Naive thymus-derived CD8-positive, alpha-beta T cell (primary cell): ENCODE data around the gene MATN1. TPM values are rescaled to one million over a fixed set of nuclear protein-coding genes. Genes with fewer than 3 reads are reported as not detected.

Source experiments
- ATAC-seq, 2 donors: fragments of 150-1000 bp; cut with Tn5 transposase in 1 of 2; sonication (Bioruptor Pico), chemical (Tn5 transposase) in 1 of 2; 1 replicate in 1 of 2; 2 replicates in 1 of 2; pipeline ENCODE4 v1.10.0; 2021; ENCODE audit warnings: mild to moderate bottlenecking in 2 of 2, moderate library complexity in 2 of 2
- POLR2A ChIA-PET: fragments of 350-600 bp; sonication (Branson Sonifier 250); formaldehyde crosslinking; loops from one replicate; lab custom pipeline; 2021; ENCODE audit warnings: antibody characterized with exemption; lab: Charles Lee
- DNase-seq, 10 donors: peaks; one replicate each; pipeline versions ENCODE4 v3.0.0 to v3.0.0-alpha.2; 2020 to 2022
- H3K27ac Mint-ChIP-seq, 10 donors: one replicate each; pipeline ENCODE4 v1.8.0; 2020 to 2022; ENCODE audit warnings: mild to moderate bottlenecking in 10 of 10, mixed read lengths in 10 of 10, moderate library complexity in 4 of 10, inconsistent platforms in 1 of 10
- H3K27me3 Mint-ChIP-seq, 5 donors: one replicate each; pipeline ENCODE4 v1.8.0; 2021 to 2022; ENCODE audit warnings: mixed read lengths in 5 of 5
- H3K36me3 Mint-ChIP-seq, 3 donors: one replicate each; pipeline ENCODE4 v1.8.0; 2020 to 2022; ENCODE audit warnings: mixed read lengths in 3 of 3, mild to moderate bottlenecking in 2 of 3, inconsistent platforms in 1 of 3
- H3K4me1 Mint-ChIP-seq, 4 donors: one replicate each; pipeline ENCODE4 v1.8.0; 2021 to 2022; ENCODE audit warnings: mixed read lengths in 4 of 4
- H3K4me3 Mint-ChIP-seq, 10 donors: one replicate each; pipeline ENCODE4 v1.8.0; 2020 to 2022; ENCODE audit warnings: mild to moderate bottlenecking in 10 of 10, mixed read lengths in 10 of 10, moderate library complexity in 6 of 10, inconsistent platforms in 1 of 10
- H3K9me3 Mint-ChIP-seq, 9 donors: one replicate each; pipeline ENCODE4 v1.8.0; 2020 to 2022; ENCODE audit warnings: mixed read lengths in 9 of 9, mild to moderate bottlenecking in 3 of 9, inconsistent platforms in 1 of 9, moderate library complexity in 1 of 9
- polyA plus RNA-seq, 3 donors: library from polyadenylated mRNA; unstranded; fragments of 300-500 nt; fragmentation: Illumina TruSeq; gene quantifications; one replicate each; pipeline ENCODE4 v1.2.3, GENCODE V29; 2021
- total RNA-seq, 8 experiments: library from RNA in 2 of 8; stranded (reverse) in 2 of 8; gene quantifications; one replicate each; pipeline ENCODE4 v1.2.3 and lab custom pipeline; 2021 to 2026

Gene MATN1
- total and polyA plus RNA-seq, 5 experiments from 2014 or later = 0.07 to 0.96 (median 0.47) TPM; not detected in 2

DNA sequence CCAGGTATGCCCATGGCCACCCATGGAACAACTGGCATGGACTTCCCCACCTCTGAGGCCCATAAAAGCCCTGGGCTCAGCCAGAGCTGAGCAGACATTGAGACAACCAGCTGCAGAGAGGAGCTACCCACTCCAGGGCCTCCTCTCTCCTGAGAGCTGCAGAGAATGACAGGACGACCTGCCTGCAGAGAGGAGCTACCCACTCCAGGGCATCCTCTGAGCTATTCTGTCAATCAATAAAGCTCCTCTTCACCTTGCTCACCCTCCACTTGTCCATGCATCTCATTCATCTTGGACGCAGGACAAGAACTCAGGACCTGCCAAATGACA lies 43.4 kb downstream of the MATN1 start:
- no peak for DNase-seq
- Mint-ChIP-seq H3K27me3 (peaks cover 19 to 58% (median 41%) of the 10 kb centered on the region in 5 donors), H3K27ac (no peak overlapping the region), H3K4me1 (peaks cover 8 to 9% (median 9%) of the 10 kb centered on the region in 4 donors), H3K9me3 (peaks cover 0 to 8% (median 0%) of the 10 kb centered on the region in 9 donors), H3K36me3 (no peaks in the 10 kb centered on the region), H3K4me3 (no peak overlapping the region)
- POLR2A ChIA-PET = no interaction called here
- ATAC-seq = no peak

DNA sequence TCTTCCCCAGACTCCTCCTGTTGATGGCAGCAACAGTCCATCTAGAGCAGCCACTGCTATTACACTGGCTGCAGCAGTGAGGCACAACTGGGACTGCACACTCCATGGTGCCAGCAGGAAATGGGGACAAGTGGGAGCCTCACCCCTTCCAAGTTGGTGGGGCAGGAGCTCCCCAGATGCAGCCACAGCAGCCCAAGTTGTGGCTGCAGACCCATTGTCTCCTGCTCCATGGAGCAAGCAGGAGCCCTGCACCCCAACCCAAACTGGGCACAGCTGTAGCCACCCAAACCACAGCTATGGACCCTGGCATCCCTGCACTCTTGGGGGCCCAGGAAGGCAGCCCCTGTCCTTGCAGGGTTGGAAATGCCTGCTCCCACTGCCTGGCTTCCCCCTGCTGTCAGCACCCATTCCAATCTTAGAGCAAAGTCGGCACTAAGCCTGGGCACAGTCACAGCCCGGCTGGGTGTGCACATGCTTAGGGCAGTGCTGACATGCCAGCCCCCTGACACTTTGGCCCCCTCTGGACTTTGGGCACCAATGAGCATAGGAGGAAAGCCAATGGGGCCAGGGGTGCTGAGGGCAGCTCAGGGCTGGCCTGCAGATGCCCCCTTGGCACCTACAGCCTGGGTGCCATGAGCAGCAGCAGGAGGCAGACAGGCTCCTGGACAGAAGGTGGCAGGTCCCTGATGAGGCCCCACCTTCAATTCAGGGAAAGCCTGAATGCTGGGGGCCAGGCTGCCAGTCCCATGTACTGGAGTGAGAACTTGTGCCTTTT lies 44.0 kb downstream of the MATN1 start:
- Mint-ChIP-seq H3K36me3 (no peaks in the 10 kb centered on the region), H3K4me3 (no peak overlapping the region), H3K9me3 (peaks cover 0 to 8% (median 0%) of the 10 kb centered on the region in 9 donors), H3K4me1 (peaks cover 4 to 6% (median 5%) of the 10 kb centered on the region in 4 donors), H3K27ac (no peak overlapping the region), H3K27me3 (peaks cover 20 to 54% (median 38%) of the 10 kb centered on the region in 5 donors)
- POLR2A ChIA-PET = no interaction called here
- DNase-seq (no peak), ATAC-seq (no peak)

DNA sequence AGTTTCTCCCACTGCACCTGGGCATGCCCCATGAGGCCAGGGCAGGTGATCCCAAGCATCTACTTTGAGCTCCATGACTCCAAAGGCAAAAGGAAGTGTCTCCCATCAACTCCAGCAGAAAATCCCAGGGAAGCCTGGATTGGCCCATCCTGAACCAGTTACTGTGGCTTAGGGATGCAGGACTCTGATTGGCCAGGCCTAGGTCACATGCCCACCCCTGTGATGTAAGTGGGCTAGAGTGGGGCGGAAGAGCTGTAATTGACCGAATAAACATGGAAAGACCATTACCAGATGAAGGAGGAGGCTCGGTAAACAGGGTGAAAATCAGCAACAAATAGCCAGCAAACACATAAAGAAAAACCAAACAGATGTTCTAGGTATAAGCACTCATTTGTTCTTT lies 45.2 kb downstream of the MATN1 start:
- ATAC-seq = no peak
- H3K27me3 Mint-ChIP-seq = peaks cover 24 to 60% (median 36%) of the 10 kb centered on the region in 5 donors
- peaks cover 0 to 19% (median 8%) of the 10 kb centered on the region in 9 donors for H3K9me3 Mint-ChIP-seq
- H3K27ac Mint-ChIP-seq = no peak overlapping the region
- no peak overlapping the region for H3K4me3 Mint-ChIP-seq
- peaks cover 0 to 9% (median 5%) of the 10 kb centered on the region in 3 donors for H3K36me3 Mint-ChIP-seq
- DNase-seq = no peak
- POLR2A ChIA-PET = interaction anchor here (0.6 kb wide), 1 partner anchor 8 kb away, joined by 4 read pairs; no protein-coding TSS in a partner anchor
- peaks cover 0 to 4% (median 0%) of the 10 kb centered on the region in 4 donors for H3K4me1 Mint-ChIP-seq

DNA sequence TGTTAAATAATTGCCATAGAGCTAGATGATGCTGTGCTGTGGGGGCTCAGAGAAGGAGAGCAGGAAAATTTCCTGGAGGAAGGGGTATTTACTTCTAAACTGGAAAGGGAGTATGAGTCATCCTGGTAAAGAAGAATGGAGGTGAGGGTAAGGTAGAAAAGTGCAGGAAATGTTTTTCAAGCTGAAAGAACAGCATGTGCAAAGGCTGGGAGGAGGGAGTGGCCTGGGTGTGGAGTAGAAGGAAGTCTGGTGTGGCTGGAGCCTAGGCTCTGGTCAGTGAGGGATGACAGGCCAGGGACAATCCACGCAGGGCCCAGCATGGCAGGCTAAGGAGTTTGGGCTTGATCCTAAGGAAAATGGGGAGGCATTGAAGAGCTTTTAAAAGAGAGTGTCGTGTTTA lies 45.9 kb downstream of the MATN1 start:
- Mint-ChIP-seq H3K27me3 (peaks cover 25 to 62% (median 34%) of the 10 kb centered on the region in 5 donors), H3K27ac (no peak overlapping the region), H3K36me3 (peaks cover 0 to 15% (median 5%) of the 10 kb centered on the region in 3 donors), H3K4me3 (no peak overlapping the region), H3K4me1 (peaks cover 0 to 4% (median 0%) of the 10 kb centered on the region in 4 donors), H3K9me3 (peaks cover 0 to 26% (median 8%) of the 10 kb centered on the region in 9 donors)
- ATAC-seq = no peak
- POLR2A ChIA-PET = no interaction called here
- no peak for DNase-seq

DNA sequence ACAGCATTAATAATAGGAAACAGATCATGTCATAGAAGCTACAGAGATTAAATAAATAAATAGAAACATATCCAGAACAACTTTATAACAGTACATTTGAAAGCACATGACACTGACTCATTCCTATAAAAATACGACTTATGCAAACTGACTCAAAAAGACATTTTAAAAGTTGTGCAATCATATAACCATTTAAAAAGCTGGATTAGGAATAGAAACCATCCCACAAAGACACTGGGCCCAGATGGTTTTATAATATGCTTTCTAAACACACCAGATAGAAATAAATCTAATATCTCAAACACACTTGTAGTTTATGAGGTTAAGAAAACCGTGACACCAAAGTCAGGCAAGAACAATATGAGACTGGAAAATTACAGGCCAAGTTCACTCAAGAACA lies 47.6 kb downstream of the MATN1 start:
- ATAC-seq (no peak), DNase-seq (no peak)
- POLR2A ChIA-PET = no interaction called here
- Mint-ChIP-seq H3K27me3 (peaks cover 24 to 53% (median 33%) of the 10 kb centered on the region in 5 donors), H3K9me3 (peaks cover 0 to 26% (median 8%) of the 10 kb centered on the region in 9 donors), H3K4me3 (no peak overlapping the region), H3K27ac (no peak overlapping the region), H3K4me1 (peaks cover 0 to 4% (median 0%) of the 10 kb centered on the region in 4 donors), H3K36me3 (peaks cover 0 to 17% (median 5%) of the 10 kb centered on the region in 3 donors)

DNA sequence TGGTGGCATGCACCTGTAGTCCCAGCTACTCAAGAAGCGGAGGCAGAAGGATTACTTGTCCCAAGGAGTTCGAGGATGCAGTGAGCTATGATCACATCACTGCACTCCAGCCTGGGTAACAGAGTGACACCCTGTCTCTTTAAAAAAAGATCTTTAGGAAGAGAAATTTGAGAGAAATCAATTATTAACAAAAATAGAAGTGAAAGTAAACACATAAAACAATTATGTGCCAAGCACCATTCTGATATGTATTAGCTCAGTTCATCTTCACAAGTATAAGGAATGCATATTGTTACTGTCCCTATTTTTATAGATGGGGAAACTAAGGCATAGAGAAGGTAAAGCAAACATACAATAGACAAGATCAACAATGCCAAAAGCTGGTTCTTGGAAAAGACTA lies 48.1 kb downstream of the MATN1 start:
- ATAC-seq = no peak

DNA sequence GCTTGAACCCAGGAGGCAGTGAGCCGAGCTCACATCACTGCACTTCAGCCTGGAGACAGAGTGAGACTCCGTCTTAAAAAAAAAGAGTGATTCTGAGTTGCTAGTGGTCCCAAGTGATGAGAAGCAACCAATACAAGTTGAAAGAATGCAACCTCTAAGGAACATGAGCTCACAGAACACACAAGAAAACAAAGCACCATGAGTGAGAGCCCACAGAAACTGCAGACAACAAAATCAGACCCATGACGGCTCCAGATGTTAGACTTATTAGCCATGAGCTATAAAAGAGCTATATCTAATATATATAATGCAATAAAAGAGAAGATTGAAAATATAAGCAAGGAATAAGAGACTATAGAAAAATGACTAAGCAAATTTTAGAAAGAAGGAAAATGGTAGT lies 50.0 kb downstream of the MATN1 start:
- POLR2A ChIA-PET = interaction anchor here (0.7 kb wide), 1 partner anchor 34 kb away, joined by 3 read pairs; no protein-coding TSS in a partner anchor
- no peak for DNase-seq
- Mint-ChIP-seq H3K4me1 (peaks cover 0 to 4% (median 0%) of the 10 kb centered on the region in 4 donors), H3K27ac (no peak overlapping the region), H3K36me3 (peaks cover 0 to 17% (median 5%) of the 10 kb centered on the region in 3 donors), H3K9me3 (peaks cover 0 to 26% (median 8%) of the 10 kb centered on the region in 9 donors), H3K27me3 (peaks cover 19 to 56% (median 37%) of the 10 kb centered on the region in 5 donors), H3K4me3 (no peak overlapping the region)
- no peak for ATAC-seq

More for the DNA sequence above, 48.1 kb downstream of the MATN1 start:
- POLR2A ChIA-PET = no interaction called here
- H3K36me3 Mint-ChIP-seq = peaks cover 0 to 17% (median 5%) of the 10 kb centered on the region in 3 donors
- H3K4me1 Mint-ChIP-seq = peaks cover 0 to 4% (median 0%) of the 10 kb centered on the region in 4 donors
- DNase-seq = no peak
- H3K9me3 Mint-ChIP-seq = peaks cover 0 to 26% (median 8%) of the 10 kb centered on the region in 9 donors
- peaks cover 24 to 55% (median 34%) of the 10 kb centered on the region in 5 donors for H3K27me3 Mint-ChIP-seq
- no peak overlapping the region for H3K27ac Mint-ChIP-seq
- no peak overlapping the region for H3K4me3 Mint-ChIP-seq

DNA sequence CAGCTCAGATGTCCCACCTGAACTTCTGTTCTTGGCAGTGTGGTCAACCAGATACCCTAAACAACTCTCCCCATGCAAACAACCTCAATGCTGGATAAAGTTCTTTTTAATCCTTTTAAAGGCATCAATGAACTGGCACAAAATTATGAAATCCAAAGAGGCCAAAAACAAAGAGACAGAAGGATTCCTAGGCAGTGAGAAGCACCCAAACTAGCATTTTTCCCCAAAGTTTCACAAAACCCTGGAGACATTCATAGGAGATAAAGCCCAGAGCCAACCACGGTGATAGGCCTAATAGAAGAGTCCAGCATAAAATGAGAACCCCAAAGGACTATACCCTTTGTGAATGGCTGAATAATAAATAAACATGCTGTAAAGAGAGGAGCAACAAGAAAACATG lies 50.7 kb downstream of the MATN1 start:
- ATAC-seq (no peak), DNase-seq (no peak)
- Mint-ChIP-seq H3K27me3 (peaks cover 14 to 49% (median 31%) of the 10 kb centered on the region in 5 donors), H3K4me3 (no peak overlapping the region), H3K4me1 (no peaks in the 10 kb centered on the region), H3K9me3 (peaks cover 0 to 26% (median 8%) of the 10 kb centered on the region in 9 donors), H3K27ac (peak overlapping the region in 1 of 10 donors; percentile 7), H3K36me3 (peaks cover 0 to 17% (median 5%) of the 10 kb centered on the region in 3 donors)
- POLR2A ChIA-PET = interaction anchor here (0.7 kb wide), 1 partner anchor 34 kb away, joined by 3 read pairs; no protein-coding TSS in a partner anchor

DNA sequence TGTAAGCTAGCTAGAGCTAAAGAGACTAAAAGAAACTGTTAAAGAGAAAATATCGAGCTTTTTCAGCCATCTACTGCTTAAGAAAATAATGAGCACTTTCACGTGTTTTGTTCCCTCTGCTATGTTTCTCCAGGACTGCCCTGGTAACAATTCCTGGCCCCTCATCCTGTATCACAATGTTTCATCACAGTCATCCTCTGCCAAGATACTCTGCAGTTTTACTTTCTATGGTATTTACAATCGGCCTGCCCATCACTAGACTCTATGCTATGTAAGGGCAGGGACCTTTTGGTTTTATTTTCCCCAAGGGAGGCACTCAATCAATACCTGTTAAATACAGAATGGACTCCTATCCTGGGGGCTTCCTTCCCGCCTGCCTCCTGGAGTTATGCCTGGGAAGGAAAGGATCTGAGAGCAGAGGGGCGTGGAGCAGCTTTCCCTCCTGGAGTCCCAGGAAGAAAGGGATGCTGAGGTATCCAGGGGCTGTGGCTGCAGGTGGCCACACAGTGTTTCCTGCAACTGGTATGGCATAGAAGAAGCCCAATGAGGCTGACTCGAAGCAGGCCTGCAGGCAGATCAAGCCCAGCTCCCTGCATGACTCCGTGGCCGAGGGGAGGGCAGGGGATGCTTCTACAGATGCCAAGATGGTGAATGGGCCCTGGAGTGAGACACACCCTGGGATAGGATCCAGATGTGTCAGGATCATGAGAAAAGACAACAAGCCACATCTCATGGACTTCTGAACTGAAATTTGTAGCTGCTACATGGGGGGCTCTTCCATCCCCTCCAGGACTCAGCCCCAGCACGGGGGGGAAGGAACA lies 52.9 kb downstream of the MATN1 start:
- Mint-ChIP-seq H3K27ac (no peak overlapping the region), H3K4me1 (no peaks in the 10 kb centered on the region), H3K4me3 (no peak overlapping the region), H3K36me3 (peaks cover 0 to 17% (median 5%) of the 10 kb centered on the region in 3 donors), H3K27me3 (peaks cover 8 to 47% (median 24%) of the 10 kb centered on the region in 5 donors), H3K9me3 (peaks cover 0 to 23% (median 8%) of the 10 kb centered on the region in 9 donors)
- POLR2A ChIA-PET = interaction anchor here (1.0 kb wide), 1 partner anchor 8 kb away, joined by 4 read pairs; no protein-coding TSS in a partner anchor
- DNase-seq = no peak
- ATAC-seq = no peak

DNA sequence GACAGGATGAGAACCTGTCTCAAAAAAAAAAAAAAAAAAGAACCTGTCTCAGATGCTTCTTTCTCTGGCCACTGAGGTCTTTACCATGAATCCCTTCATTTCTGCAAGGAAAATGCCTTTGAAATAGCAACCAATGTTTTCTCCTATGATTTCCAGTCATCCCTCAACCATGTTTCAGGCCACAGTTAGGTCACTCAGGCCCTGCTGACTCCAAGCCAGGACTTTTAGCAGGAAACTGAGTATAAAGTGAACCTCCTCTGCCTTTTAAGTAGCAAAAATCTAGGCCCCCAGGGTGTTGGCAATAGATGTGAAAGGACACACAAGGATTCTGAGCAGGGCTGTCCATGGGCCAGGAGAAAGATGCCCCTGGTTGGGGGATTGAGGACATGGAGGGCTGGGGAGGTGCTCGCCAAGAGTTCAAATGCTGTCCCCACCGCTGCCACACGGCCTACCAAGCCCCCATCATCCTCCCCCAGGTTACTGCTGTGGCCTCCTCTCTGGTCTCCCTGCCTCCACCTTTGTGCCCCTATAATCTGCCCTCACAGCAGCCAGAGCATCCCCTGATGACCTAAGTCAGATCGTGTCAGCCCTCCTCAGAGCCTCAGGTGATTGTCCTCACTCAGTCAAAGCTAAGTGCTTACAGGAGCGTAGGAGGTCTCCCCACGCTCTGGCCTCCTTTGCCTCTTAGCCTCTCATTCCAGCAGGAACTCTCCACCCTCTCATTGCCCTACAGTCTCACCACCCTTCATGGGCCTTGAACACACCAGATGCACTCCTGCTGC lies 54.6 kb downstream of the MATN1 start:
- Mint-ChIP-seq H3K36me3 (peaks cover 0 to 12% (median 2%) of the 10 kb centered on the region in 3 donors), H3K4me3 (no peak overlapping the region), H3K9me3 (peaks cover 0 to 12% (median 2%) of the 10 kb centered on the region in 9 donors), H3K27me3 (peaks cover 4 to 30% (median 19%) of the 10 kb centered on the region in 5 donors), H3K27ac (peak overlapping the region in 1 of 10 donors; percentile 30), H3K4me1 (no peaks in the 10 kb centered on the region)
- POLR2A ChIA-PET = interaction anchor here (0.5 kb wide), 1 partner anchor 25 kb away, joined by 3 read pairs; no protein-coding TSS in a partner anchor
- ATAC-seq (no peak), DNase-seq (no peak)

DNA sequence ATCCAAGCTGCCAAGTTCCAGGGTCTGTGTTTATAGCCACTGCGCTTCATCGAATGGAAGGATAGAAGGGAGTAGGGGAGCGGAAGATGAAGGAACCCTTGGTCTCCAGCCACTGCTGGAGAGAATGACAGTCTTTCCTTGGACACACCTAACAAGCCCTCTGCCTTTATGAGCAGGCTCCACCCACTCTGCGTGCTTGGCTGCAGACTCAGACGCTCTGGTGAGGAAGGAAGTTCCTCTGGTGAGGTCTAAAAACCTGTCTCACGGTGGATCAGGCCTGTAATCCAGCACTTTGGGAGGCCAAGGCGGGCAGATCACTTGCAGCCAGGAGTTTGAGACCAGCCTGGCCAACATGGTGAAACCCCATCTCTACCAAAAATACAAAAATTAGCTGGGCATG lies 55.4 kb downstream of the MATN1 start:
- Mint-ChIP-seq H3K4me3 (no peak overlapping the region), H3K9me3 (peaks cover 0 to 5% (median 0%) of the 10 kb centered on the region in 9 donors)

More for the DNA sequence above, 55.4 kb downstream of the MATN1 start:
- ATAC-seq = no peak
- H3K4me1 Mint-ChIP-seq = no peaks in the 10 kb centered on the region
- POLR2A ChIA-PET = no interaction called here
- H3K27me3 Mint-ChIP-seq = peaks cover 2 to 24% (median 17%) of the 10 kb centered on the region in 5 donors
- H3K27ac Mint-ChIP-seq = peak overlapping the region in 2 of 10 donors; percentile 40 to 62
- DNase-seq = no peak
- peaks cover 0 to 8% (median 0%) of the 10 kb centered on the region in 3 donors for H3K36me3 Mint-ChIP-seq
